Ureter (tissue), 1 donor: ENCODE measurements around the gene GALNT10. TPM values are rescaled to one million over a fixed set of nuclear protein-coding genes. Genes with fewer than 3 reads are reported as not detected.
"Not testable (repeated sequence)": the region's sequence is repeated elsewhere in the genome, so short reads cannot be mapped to it uniquely, and the experiment has no call there.

Source experiments
- DNase-seq: peaks from one replicate; pipeline ENCODE4 v3.0.0-alpha.2; 2020; ENCODE audit warnings: low spot score
- total RNA-seq: library from RNA; stranded (reverse); gene quantifications from one replicate; pipeline ENCODE4 v1.2.4, GENCODE V29; 2023
- donor health status: DM: yes; HTN: yes; CAD: no.

The GALNT10 gene
- total RNA-seq = 26.0 TPM

GRCh38 chr5:154190595-154191304, at the start of gene GALNT10:
Gene GALNT10 (plus strand): TSS chr5:154190733. CDS start chr5:154190867, 134 bp downstream.
- DNase-seq = peak; percentile 53

GRCh38 chr5:154141745-154142221, 48.8 kb upstream of the GALNT10 start:
- no peak for DNase-seq

- DNase-seq = no peak
Observed at GRCh38 chr5:154143211-154143641, 47.3 kb upstream of the GALNT10 start.

- no peak for DNase-seq
Observed at GRCh38 chr5:154145268-154145667, 45.3 kb upstream of the GALNT10 start.

- no peak for DNase-seq
Observed at GRCh38 chr5:154146409-154146808, 44.1 kb upstream of the GALNT10 start.

GRCh38 chr5:154147666-154148065, 42.9 kb upstream of the GALNT10 start:
- DNase-seq = no peak

GRCh38 chr5:154150471-154150870, 40.1 kb upstream of the GALNT10 start:
- DNase-seq = not testable (repeated sequence)

- DNase-seq = no peak
Observed at GRCh38 chr5:154157483-154158378, 32.8 kb upstream of the GALNT10 start.

GRCh38 chr5:154158379-154158737, 32.2 kb upstream of the GALNT10 start:
- DNase-seq = no peak

GRCh38 chr5:154159343-154159742, 31.2 kb upstream of the GALNT10 start:
- no peak for DNase-seq

- no peak for DNase-seq
Observed at GRCh38 chr5:154162539-154163151, 27.9 kb upstream of the GALNT10 start.

- no peak for DNase-seq
Observed at GRCh38 chr5:154163327-154164248, 26.9 kb upstream of the GALNT10 start.

- DNase-seq = no peak
Observed at GRCh38 chr5:154164249-154164581, 26.3 kb upstream of the GALNT10 start.

- DNase-seq = no peak
Observed at GRCh38 chr5:154165886-154166285, 24.6 kb upstream of the GALNT10 start.

- no peak for DNase-seq
Observed at GRCh38 chr5:154166901-154167791, 23.4 kb upstream of the GALNT10 start.

GRCh38 chr5:154168395-154168794, 22.1 kb upstream of the GALNT10 start:
- DNase-seq = no peak

GRCh38 chr5:154172785-154173184, 17.7 kb upstream of the GALNT10 start:
- no peak for DNase-seq

GRCh38 chr5:154174091-154174490, 16.4 kb upstream of the GALNT10 start:
- DNase-seq = no peak

- no peak for DNase-seq
Observed at GRCh38 chr5:154176181-154176580, 14.4 kb upstream of the GALNT10 start.

GRCh38 chr5:154178661-154179060, 11.9 kb upstream of the GALNT10 start:
- DNase-seq = no peak
